ENCODE measurements around the gene TNFSF11. TPM values are rescaled to one million over a fixed set of nuclear protein-coding genes. Genes with fewer than 3 reads are reported as not detected.

The TNFSF11 gene
- total RNA-seq, 1 experiment from 2014 or later = 3.5 TPM

GRCh38 chr13:42607546-42607945 is 33.6 kb downstream of the TNFSF11 start:
- Histone ChIP-seq H4K91ac (ENCODE audit: insufficient read length, low read depth, low read length) (no peak overlapping the region), H2BK15ac (ENCODE audit: low read depth, low read length) (no peak overlapping the region), H3K79me1 (ENCODE audit: insufficient read depth, low read depth, low read length, poor library complexity, severe bottlenecking) (no peaks in the 10 kb centered on the region), H3K56ac (ENCODE audit: insufficient read length, low read depth, low read length) (no peak overlapping the region), H3K4me1 (ENCODE audit: insufficient read depth, low read length) (no peaks in the 10 kb centered on the region), H4K5ac (ENCODE audit: insufficient read length, low read depth, low read length) (no peak overlapping the region), H2AFZ (ENCODE audit: low read length) (no peak overlapping the region), H3K23me2 (ENCODE audit: insufficient read length, low read depth, low read length, poor library complexity, severe bottlenecking) (no peaks in the 10 kb centered on the region), H3K9me3 (ENCODE audit: control insufficient read depth, low read depth, low read length) (no peaks in the 10 kb centered on the region), H3T11ph (ENCODE audit: low read length) (no peak overlapping the region), H2BK120ac (ENCODE audit: low read depth, low read length, poor library complexity, severe bottlenecking) (no peak overlapping the region), H2BK20ac (ENCODE audit: low read depth, low read length, poor library complexity, severe bottlenecking) (no peak overlapping the region), H2BK5ac (ENCODE audit: insufficient read length, low read length) (no peak overlapping the region), H3K4ac (ENCODE audit: low read depth, low read length) (no peak overlapping the region), H2AK5ac (ENCODE audit: insufficient read length, low read length) (no peak overlapping the region), H4K20me1 (ENCODE audit: control insufficient read depth, insufficient read depth, insufficient read length) (no peaks in the 10 kb centered on the region), H2BK12ac (ENCODE audit: insufficient read length, low read depth, low read length) (no peak overlapping the region), H4K8ac (replicated peaks; ENCODE audit: insufficient read length, low read depth, low read length) (no peak overlapping the region), H3K9ac (ENCODE audit: extremely low read depth, insufficient read length, low read length) (no peak overlapping the region), H3K79me2 (ENCODE audit: insufficient read depth, low read length) (no peaks in the 10 kb centered on the region), H3K23ac (ENCODE audit: insufficient read length, low read depth, low read length) (no peak overlapping the region), H3K14ac (ENCODE audit: insufficient read depth, low read length) (no peak overlapping the region), H3K18ac (ENCODE audit: insufficient read length, low read depth, low read length) (no peak overlapping the region), H3K27me3 (ENCODE audit: insufficient read depth, low read length) (no peaks in the 10 kb centered on the region), H3K4me2 (ENCODE audit: insufficient read depth, insufficient read length, low read length) (no peak overlapping the region), H3K27ac (ENCODE audit: insufficient read length, low read depth, low read length) (no peak overlapping the region)
- Mint-ChIP-seq H3K4me1 (no peaks in the 10 kb centered on the region), H3K36me3 (ENCODE audit: insufficient read depth in 1 of 3, low read depth in 3 of 3) (peaks cover 4% of the 10 kb centered on the region in 3 experiments; a peak in 5 of 7 replicates), H3K9me3 (no peaks in the 10 kb centered on the region), H3K27me3 (ENCODE audit: low read depth) (no peaks in the 10 kb centered on the region), H3K4me3 (no peak overlapping the region), H3K27ac (no peak overlapping the region)
- no peak for DNase-seq
- no CpG with 5 or more reads among the region's 2 CpGs for WGBS (ENCODE audit: extremely low coverage, insufficient read length, low lambda C conversion rate)
- no peak for TF ChIP-seq CTCF (conservative IDR thresholded peaks at IDR 0.05)
